ENCODE data around the gene TLE3. TPM values are rescaled to one million over a fixed set of nuclear protein-coding genes. Genes with fewer than 3 reads are reported as not detected.

Gene TLE3
- total RNA-seq, 4 donors from 2014 or later: 4.6 to 35.3 (median 13.3) TPM

DNA sequence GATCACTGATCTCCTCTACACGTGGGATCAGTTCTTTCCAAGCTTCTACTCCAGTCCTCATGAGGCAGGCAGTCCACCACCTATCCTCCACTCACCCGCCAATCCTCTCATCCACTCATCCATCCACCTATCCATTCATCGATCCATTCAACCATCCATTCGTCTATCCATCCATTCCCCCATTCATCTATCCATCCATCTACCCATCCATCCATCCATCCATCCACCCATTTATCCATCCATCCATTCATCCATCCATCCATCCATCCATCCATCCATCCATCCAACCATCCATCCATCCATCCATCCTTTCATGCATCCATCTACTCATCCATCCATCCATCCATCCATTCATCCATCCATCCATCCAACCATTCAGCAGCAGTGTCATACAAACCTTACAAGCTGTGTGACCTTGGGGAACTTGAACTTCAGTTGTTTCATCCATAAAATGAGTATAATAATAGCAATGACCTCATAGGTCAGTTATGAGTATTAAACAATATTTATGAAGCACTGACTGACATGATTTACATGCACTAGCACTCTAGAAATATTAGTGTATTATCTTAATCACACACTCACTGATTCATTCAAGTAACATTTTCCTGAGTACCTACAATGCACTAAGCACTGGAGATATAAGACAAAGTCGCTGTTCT is 55.0 kb downstream of the TLE3 start:
- in situ Hi-C loops (cut with MboI; ENCODE audit: low sequenced_read_pairs in 4 of 4): no loop called here
- H3K36me3 ChIP-seq: no peaks in the 10 kb centered on the region
- intact Hi-C loops (cut with DNase I; ENCODE audit: low total_unique reads): no loop called here
- DNase-seq: no peak
- H3K4me3 ChIP-seq: no peak overlapping the region
- H3K27me3 ChIP-seq: no peaks in the 10 kb centered on the region
- no peaks in the 10 kb centered on the region for H3K4me1 ChIP-seq
- H3K27ac ChIP-seq: no peak overlapping the region
- no peaks in the 10 kb centered on the region for H3K9me3 ChIP-seq
- ATAC-seq: no peak
- TF ChIP-seq CTCF (IDR thresholded peaks at IDR 0.05 in 4 of 5, conservative IDR thresholded peaks at IDR 0.05 in 1 of 5) (no peak), POLR2A (IDR thresholded peaks at IDR 0.05) (no peak)

DNA sequence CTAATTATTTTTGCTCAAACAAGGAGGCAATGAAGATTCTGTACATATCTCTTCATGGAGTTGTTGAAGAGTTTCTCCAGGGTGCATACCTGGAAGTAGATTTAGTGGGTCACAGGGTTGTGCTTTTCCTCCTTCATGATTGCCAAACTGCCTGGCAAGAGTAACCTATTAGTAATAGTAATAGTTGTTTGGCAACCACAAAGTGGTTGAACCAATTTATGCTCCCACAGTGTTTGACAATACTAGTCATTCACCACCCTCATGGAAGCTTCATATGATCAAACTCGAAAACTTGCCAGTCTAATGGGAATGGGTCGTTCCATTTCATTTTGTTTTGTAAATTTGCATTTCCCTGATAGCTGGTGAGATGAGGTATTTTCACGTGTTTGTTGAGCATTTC is 57.8 kb downstream of the TLE3 start:
- no peak overlapping the region for H3K4me3 ChIP-seq
- intact Hi-C loops (cut with DNase I; ENCODE audit: low total_unique reads): no loop called here
- ATAC-seq: no peak
- TF ChIP-seq CTCF (IDR thresholded peaks at IDR 0.05 in 4 of 5, conservative IDR thresholded peaks at IDR 0.05 in 1 of 5): no peak
- TF ChIP-seq POLR2A (IDR thresholded peaks at IDR 0.05): no peak
- DNase-seq: no peak
- H3K4me1 ChIP-seq: no peaks in the 10 kb centered on the region
- H3K36me3 ChIP-seq: no peaks in the 10 kb centered on the region
- H3K27ac ChIP-seq: no peak overlapping the region
- no peaks in the 10 kb centered on the region for H3K27me3 ChIP-seq
- no peaks in the 10 kb centered on the region for H3K9me3 ChIP-seq
- in situ Hi-C loops (cut with MboI; ENCODE audit: low sequenced_read_pairs in 4 of 4): no loop called here

GRCh38 chr15:70038730-70039392 is 58.9 kb downstream of the TLE3 start:
- no peaks in the 10 kb centered on the region for H3K9me3 ChIP-seq
- DNase-seq: no peak
- no peaks in the 10 kb centered on the region for H3K4me1 ChIP-seq
- no peak overlapping the region for H3K27ac ChIP-seq
- in situ Hi-C loops (cut with MboI; ENCODE audit: low sequenced_read_pairs in 4 of 4): no loop called here
- TF ChIP-seq POLR2A (IDR thresholded peaks at IDR 0.05) (no peak), CTCF (IDR thresholded peaks at IDR 0.05 in 4 of 5, conservative IDR thresholded peaks at IDR 0.05 in 1 of 5) (no peak)
- no peaks in the 10 kb centered on the region for H3K36me3 ChIP-seq
- no peak for ATAC-seq
- intact Hi-C loops (cut with DNase I; ENCODE audit: low total_unique reads): no loop called here
- H3K27me3 ChIP-seq: peaks cover 0 to 2% (median 1%) of the 10 kb centered on the region in 3 donors
- no peak overlapping the region for H3K4me3 ChIP-seq

- no peak overlapping the region for H3K4me3 ChIP-seq
- no peak overlapping the region for H3K27ac ChIP-seq
- in situ Hi-C loops (cut with MboI; ENCODE audit: low sequenced_read_pairs in 4 of 4) (no loop called here), intact Hi-C loops (cut with DNase I; ENCODE audit: low total_unique reads) (no loop called here)
- no peak for DNase-seq
- H3K36me3 ChIP-seq: no peaks in the 10 kb centered on the region
- TF ChIP-seq POLR2A (IDR thresholded peaks at IDR 0.05) (no peak), CTCF (IDR thresholded peaks at IDR 0.05 in 4 of 5, conservative IDR thresholded peaks at IDR 0.05 in 1 of 5) (no peak)
- no peaks in the 10 kb centered on the region for H3K9me3 ChIP-seq
- ATAC-seq: no peak
- H3K27me3 ChIP-seq: peaks cover 13 to 14% (median 13%) of the 10 kb centered on the region in 3 donors
- H3K4me1 ChIP-seq: no peaks in the 10 kb centered on the region
These were observed 60.5 kb downstream of the TLE3 start for GRCh38 chr15:70037292-70037640.

Measured in gastrocnemius medialis (tissue), 4 donors.